Measurements from ENCODE around the gene DRAXIN. TPM values are rescaled to one million over a fixed set of nuclear protein-coding genes. Genes with fewer than 3 reads are reported as not detected.

Gene DRAXIN
- total RNA-seq, 1 experiment from 2014 or later, result 5.5 TPM

GRCh38 chr1:11720525-11720924 is 29.0 kb downstream of the DRAXIN start:
- no peaks in the 10 kb centered on the region for H3K27me3 ChIP-seq (replicated peaks; ENCODE audit: insufficient read depth, low read depth, low read length, poor library complexity)
- no peaks in the 10 kb centered on the region for H3K4me1 ChIP-seq (ENCODE audit: insufficient read depth, low read length, poor library complexity, severe bottlenecking)
- BruUV-seq (replicated peaks), result no TSS peak
- H3K4me3 ChIP-seq (ENCODE audit: low read depth, low read length, poor library complexity, severe bottlenecking), result no peak overlapping the region
- CTCF ChIA-PET, result interaction anchor here (0.7 to 1.7 kb wide), 2 partner anchors 56 to 949 kb away, joined by 4 to 13 read pairs; partner anchors contain the start of gene FBXO6
- no peak for TF ChIP-seq CTCF (conservative IDR thresholded peaks at IDR 0.05; ENCODE audit: low read depth, low read length)
- no peak for TF ChIP-seq EZH2 (IDR thresholded peaks at IDR 0.05; ENCODE audit: borderline replicate concordance, low read depth, low read length, poor library complexity, severe bottlenecking)
- no peak for DNase-seq (ENCODE audit: low spot score)
- intact Hi-C loops (cut with micrococcal nuclease; ENCODE audit: unreplicated experiment), result no loop called here
- H3K27ac ChIP-seq (ENCODE audit: low read depth, low read length, poor library complexity, severe bottlenecking), result no peak overlapping the region
- POLR2A ChIA-PET (ENCODE audit: low non-redundant PET), result no interaction called here
- H3K9me3 ChIP-seq (ENCODE audit: low read depth, low read length, poor library complexity, severe bottlenecking), result no peaks in the 10 kb centered on the region
- H3K36me3 ChIP-seq (ENCODE audit: insufficient read depth, low read length, poor library complexity, severe bottlenecking), result no peaks in the 10 kb centered on the region

GRCh38 chr1:11721311-11721710 is 29.8 kb downstream of the DRAXIN start:
- intact Hi-C loops (cut with micrococcal nuclease; ENCODE audit: unreplicated experiment), result no loop called here
- no peaks in the 10 kb centered on the region for H3K9me3 ChIP-seq (ENCODE audit: low read depth, low read length, poor library complexity, severe bottlenecking)
- TF ChIP-seq CTCF (conservative IDR thresholded peaks at IDR 0.05; ENCODE audit: low read depth, low read length) (no peak), EZH2 (IDR thresholded peaks at IDR 0.05; ENCODE audit: borderline replicate concordance, low read depth, low read length, poor library complexity, severe bottlenecking) (no peak)
- H3K4me1 ChIP-seq (ENCODE audit: insufficient read depth, low read length, poor library complexity, severe bottlenecking), result no peaks in the 10 kb centered on the region
- no peak overlapping the region for H3K27ac ChIP-seq (ENCODE audit: low read depth, low read length, poor library complexity, severe bottlenecking)
- no peak for DNase-seq (ENCODE audit: low spot score)
- no peaks in the 10 kb centered on the region for H3K27me3 ChIP-seq (replicated peaks; ENCODE audit: insufficient read depth, low read depth, low read length, poor library complexity)
- ChIA-PET POLR2A (ENCODE audit: low non-redundant PET) (no interaction called here), CTCF (interaction anchor here (0.7 kb wide), 1 partner anchor 14 kb away, joined by 4 read pairs; the partner anchor contains the start of gene AGTRAP)
- no peak overlapping the region for H3K4me3 ChIP-seq (ENCODE audit: low read depth, low read length, poor library complexity, severe bottlenecking)
- no peaks in the 10 kb centered on the region for H3K36me3 ChIP-seq (ENCODE audit: insufficient read depth, low read length, poor library complexity, severe bottlenecking)
- BruUV-seq (replicated peaks), result no TSS peak

DNA sequence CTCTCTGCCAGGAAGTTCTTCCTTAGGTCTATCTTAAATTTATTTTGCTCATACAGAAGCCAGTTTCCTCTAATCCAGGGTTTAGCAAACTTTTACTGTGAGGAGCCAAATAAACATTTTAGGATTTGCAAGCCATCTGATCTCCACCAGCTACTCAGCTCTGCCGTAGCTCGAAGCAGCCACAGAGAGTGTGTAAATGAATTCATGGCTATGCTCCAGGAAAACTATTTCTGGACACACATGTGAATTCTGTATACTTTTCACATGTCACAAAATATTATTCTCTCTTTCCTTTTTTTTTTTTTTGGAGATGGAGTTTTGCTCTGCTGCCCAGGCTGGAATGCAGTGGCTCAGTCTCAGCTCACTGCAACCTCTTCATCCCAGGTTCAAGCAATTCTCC is 31.0 kb downstream of the DRAXIN start:
- no TSS peak for BruUV-seq (replicated peaks)
- H3K4me1 ChIP-seq (ENCODE audit: insufficient read depth, low read length, poor library complexity, severe bottlenecking), result no peaks in the 10 kb centered on the region
- H3K27ac ChIP-seq (ENCODE audit: low read depth, low read length, poor library complexity, severe bottlenecking), result no peak overlapping the region
- DNase-seq (ENCODE audit: low spot score), result no peak
- ChIA-PET CTCF (interaction anchor here (0.6 kb wide), 1 partner anchor 15 kb away, joined by 3 read pairs; no protein-coding TSS in a partner anchor), POLR2A (ENCODE audit: low non-redundant PET) (no interaction called here)
- no peaks in the 10 kb centered on the region for H3K36me3 ChIP-seq (ENCODE audit: insufficient read depth, low read length, poor library complexity, severe bottlenecking)
- intact Hi-C loops (cut with micrococcal nuclease; ENCODE audit: unreplicated experiment), result no loop called here
- H3K27me3 ChIP-seq (replicated peaks; ENCODE audit: insufficient read depth, low read depth, low read length, poor library complexity), result no peaks in the 10 kb centered on the region
- no peak overlapping the region for H3K4me3 ChIP-seq (ENCODE audit: low read depth, low read length, poor library complexity, severe bottlenecking)
- TF ChIP-seq CTCF (conservative IDR thresholded peaks at IDR 0.05; ENCODE audit: low read depth, low read length) (no peak), EZH2 (IDR thresholded peaks at IDR 0.05; ENCODE audit: borderline replicate concordance, low read depth, low read length, poor library complexity, severe bottlenecking) (no peak)
- no peaks in the 10 kb centered on the region for H3K9me3 ChIP-seq (ENCODE audit: low read depth, low read length, poor library complexity, severe bottlenecking)
